GM21723 (cell line): ENCODE results near the gene NFKB1.
A peak's percentile ranks its signal among the peaks of the same experiment; 100 is the strongest.

Experiments
- ATAC-seq: cut with Tn5 transposase; IDR thresholded peaks from one replicate; pipeline ENCODE4 v1.9.1; 2021; ENCODE audit warnings: mild to moderate bottlenecking, moderate library complexity; ENCODE audit not compliant: unreplicated experiment

Gene NFKB1

DNA sequence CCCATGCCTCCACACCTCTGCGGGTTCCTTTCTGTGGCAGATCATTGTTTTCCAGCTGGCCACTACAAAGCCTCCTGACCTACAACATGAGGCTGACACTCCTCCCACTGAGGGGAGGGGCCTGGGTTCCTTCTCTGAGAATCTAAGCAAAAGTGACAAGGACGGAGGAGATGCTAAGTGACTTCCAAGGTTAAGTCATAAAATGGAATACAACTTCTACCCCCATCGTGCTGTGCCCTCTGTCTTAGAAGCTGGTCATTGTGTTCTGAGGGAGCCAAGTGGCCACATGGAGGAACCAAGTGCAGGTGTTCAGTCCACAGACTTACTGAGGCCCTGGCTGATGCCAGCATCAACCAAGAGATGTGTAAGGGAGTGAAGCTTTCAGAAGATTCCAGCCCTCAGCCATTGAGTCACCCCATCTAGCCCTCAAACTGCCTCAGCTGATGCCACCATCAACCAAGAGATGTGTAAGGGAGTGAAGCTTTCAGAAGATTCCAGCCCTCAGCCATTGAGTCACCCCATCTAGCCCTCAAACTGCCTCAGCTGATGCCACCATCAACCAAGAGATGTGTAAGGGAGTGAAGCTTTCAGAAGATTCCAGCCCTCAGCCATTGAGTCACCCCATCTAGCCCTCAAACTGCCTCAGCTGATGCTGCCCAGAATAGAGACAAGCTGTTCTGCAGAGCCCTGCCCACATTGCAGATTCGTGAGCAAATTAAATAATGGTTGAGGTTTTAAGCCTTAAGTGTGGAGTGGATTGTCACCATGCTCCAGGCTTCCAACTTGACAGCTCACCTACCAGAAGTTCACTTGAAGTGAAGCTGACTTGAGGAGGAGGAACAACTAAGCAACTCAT is 118.8 kb downstream of the NFKB1 start:
- ATAC-seq: peak; percentile 10

DNA sequence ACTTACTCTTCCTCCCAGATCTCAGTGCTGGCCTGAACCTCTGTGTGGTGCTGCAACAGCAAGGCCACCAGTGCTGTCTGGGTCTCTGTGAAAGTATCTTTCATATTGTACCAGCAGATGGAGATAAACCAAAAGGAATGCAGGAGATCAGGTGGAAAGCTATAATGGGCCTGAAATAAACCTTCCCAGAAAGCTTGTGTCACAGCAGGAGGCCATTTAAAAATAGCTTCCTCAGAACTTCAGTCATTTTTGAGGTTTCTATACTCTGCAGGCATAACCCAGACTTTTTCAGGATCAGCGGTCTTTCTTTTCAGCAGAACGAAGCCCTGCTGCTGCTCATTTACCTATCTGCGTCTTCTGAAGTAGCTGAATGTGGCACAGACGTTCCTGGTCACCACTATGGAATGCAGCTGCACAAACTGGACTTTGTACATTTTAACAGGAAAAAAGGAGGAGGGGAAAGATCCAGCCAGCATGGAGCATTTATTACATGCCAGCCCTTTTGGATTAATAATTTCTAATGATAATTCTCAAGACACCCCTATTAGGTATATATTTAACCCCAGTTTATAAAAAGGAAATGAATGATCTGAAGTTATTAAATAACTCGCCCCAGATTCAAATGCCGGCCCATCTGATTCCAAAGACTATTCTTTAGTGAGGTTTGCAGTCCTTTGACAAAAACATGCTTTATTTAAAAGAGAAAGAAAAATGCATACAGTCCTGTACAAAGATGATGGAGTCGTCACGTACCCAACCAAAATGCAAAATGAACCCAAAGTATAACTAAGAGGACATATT is 119.7 kb downstream of the NFKB1 start:
- peak; percentile 57 for ATAC-seq

DNA sequence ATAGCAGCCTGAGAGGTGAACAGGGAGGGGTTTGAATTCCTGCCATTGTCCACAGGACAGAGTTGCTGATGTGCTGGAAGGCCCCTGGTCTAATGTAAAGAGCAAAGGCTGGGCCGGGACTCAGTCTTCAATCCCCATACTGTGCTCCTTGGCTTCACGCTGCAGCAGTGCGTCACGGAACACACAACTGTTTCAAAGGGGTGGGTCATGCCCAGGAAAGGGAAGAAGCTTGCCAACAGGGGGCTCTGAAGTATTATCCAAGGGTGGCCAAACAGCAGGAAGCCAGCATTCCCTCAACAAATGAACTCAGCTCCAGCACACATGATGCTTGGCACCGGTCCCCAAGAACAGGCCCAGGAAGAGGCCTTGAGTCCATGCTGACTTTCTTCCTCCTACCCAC is 122.5 kb downstream of the NFKB1 start:
- ATAC-seq: no peak

DNA sequence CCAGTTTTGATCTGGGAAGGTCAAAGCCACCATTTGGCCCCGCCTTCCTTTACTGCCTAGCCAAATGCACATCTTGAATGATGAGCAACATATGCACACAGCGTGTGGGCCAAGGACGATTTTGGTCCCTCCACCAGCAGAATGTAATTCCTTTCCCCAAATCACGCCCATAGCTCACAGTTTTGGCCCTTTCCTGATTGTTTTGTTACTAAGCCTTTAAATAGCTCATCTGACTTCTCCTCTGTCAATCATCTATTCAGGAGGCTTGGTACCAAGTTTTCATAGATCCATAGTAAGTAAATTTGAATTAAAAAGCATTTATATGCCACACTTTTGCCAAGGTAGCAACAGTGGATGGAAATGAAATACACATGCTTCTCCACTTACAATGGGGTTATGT is 123.3 kb downstream of the NFKB1 start:
- ATAC-seq: no peak

DNA sequence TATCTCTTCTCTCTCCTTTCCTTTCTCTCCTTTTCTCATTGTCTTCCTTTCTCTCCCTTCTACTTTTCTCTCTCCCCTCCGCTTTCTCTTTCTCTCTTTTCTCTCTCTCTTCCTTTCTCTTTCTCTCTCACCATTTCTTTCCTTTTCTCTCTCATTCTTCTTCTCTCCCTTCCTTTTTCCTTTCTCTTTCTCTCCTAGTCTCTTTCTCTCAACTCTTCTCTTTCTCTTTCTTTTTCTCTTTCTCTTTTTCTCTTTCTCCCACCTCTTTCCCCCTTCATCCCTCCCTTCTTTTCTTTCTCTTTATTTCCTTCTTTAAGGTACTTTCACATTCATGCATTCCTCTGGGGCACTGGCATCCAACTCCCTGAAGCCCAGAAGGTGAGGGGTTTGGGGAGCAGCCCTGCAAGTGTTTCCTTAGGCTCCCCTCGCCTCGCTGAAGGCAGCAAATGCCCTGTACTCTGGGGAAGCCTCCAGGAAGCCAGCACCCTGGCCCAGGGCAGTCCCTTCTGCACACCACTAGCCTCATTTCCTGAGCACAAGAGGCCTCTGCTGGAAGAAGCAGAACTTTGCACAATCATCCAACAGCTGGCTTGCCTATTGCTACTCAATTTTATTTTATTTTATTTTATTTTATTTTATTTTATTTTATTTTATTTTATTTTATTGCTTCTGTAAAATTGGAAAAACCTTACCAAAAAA is 124.2 kb downstream of the NFKB1 start:
- ATAC-seq: peak; percentile 90

DNA sequence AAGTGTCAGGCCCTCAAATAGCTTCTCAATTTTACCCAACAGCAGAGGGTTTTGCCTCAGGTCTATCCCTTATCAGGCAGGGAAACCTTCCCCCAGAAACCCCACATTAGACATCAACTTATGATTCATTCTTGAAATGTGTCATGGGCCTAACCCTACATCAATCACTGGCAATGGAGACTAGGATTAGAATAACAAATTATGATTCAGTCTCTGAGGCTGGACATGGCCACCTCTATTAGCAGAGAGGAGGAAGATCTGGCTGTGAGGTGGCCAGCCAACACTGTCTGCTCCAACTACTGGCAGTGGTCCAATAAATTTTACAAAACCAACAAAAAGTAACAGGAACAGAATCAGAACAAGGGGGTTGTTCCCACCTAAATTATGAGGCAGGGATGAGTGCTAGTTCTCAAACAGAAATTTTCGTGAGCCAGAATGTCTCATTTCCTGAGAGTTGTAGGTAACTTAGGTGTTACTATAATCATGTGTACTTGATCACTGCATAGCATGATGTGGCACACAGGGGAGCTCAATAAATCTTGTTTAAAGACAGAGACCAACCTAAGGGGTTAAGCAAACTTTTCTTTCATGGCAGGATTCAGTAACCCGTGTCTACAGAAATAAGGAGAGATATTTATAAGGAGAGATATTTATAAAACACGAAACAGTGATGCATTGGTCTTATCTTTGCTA is 126.8 kb downstream of the NFKB1 start:
- ATAC-seq: no peak

DNA sequence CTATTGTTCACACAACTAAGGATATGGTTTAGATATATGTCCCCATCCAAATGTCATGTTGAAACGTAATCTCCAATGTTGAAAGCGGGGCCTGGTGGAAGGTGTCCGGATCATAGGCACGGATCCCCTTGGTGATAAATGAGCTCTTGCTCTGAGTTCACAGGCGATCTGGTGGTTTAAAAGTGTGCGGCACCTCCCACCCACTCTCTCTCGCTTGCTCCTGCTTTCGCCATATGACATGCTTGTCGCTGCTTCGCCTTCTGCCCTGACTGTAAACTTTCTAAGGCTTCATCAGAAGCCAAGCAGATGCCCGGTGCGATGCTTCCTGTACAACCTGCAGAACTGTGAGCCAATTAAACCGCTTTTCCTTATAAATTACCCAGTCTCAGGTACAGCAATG is 128.5 kb downstream of the NFKB1 start:
- ATAC-seq: no peak

DNA sequence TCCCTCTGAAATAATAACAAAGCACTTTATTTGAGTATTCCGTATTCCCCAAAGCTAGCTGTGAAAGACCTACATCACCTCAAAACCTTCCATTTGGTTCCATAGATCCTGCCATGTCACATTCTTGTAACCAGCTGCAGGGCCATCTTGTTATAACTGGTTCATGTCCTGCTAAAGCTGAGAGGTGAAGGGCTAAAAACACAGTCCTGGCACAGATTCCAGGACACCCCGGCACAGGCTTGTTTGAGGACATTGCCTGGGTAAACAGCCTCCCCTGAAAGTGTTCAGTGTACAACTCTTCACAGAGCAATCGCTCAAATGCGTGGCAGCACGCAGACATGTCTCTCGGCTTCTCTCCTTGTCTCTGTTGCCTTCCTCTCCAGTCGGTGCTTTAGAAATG is 130.5 kb downstream of the NFKB1 start:
- no peak for ATAC-seq

DNA sequence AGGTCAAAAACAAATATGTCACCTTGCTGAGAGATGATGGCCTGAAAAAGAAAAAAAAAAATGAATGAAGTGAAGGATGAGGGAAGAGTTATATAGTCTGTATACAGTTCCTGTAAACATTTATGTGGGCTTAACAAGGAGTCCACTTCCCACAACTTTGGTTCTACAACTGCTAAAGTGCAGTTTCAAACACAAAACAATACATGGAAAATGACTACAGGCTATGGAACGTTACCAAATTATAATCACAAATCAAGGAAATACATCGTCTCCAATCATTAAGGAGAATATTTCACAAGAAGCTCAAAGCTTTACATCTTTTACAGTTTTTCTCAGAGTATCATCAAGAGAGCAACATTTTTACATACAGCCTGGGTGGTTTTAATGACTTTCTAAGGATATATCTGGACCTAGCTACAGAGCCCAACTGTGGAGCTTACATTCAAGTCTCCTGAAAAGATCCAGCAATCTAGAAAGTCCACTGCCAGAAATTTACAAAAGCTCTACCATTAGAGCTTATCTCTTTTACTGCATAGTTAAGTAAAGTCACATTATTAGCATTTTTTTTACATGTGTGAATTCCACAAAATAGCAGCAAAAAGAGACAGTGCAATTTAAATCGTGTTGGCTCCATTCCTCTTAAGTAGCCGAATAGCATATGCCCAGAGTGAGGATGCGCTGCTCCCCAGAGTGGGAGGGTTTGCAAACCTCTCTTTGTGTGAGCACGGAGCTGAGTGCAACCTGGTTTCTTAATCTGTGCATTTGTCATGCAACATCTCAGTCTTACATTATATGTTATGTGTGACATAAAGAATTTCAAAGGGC is 131.3 kb downstream of the NFKB1 start:
- no peak for ATAC-seq

DNA sequence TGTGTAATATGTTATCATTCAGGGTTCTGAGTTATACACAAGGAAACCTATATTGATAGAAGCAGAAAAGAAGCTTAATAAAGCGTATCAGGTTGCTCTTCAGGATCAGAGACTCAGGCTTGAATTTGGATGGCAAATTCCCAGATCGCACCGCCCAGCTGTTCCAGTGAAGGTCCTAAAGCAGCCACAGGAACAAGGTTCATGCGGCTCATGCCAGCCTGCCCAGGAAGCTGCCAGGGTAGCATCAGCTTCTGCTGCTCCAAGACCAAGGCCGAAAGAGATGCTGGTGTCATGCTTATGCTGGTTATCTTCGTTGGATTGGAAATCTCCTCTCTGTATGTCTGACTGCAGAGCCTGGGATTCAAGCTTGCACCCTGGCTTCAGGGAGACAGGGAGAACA is 131.9 kb downstream of the NFKB1 start:
- no peak for ATAC-seq

DNA sequence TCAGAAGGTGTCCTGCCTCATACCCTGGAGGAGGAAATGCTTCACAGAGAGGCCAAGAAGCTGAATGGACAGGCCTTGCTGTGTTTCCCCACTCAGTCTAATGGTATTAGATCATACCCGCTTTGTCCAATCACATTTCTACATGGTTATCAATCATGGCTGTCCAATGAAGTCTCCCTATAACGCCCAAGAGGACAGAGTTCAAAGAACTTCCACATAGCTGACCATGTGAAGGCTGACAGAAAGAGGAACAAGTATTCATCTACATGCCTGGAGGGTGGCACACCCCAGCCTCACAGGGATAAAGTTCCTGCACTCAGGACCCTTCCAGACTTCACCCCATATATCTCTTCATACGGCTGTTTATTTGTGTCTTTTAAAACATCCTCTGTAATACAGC is 136.2 kb downstream of the NFKB1 start:
- no peak for ATAC-seq

DNA sequence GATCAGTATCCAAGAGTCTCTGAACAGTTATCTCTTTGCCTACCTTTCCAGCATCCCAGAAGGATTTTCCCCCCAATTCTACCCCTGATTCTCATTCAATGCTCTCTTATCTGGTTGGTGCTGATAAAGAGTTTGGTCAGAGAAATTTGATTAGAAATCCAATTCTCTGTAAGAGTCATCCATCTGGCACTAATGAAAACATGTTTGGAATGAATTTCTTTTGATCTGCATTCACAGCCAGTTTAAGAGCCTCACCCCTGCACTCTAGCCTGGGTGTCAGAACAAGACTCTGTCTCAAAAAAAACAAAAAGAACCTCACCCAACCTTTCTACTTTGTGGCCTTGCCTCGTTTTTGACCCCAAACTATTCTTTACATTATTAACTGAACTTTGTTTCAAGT is 137.5 kb downstream of the NFKB1 start:
- no peak for ATAC-seq

DNA sequence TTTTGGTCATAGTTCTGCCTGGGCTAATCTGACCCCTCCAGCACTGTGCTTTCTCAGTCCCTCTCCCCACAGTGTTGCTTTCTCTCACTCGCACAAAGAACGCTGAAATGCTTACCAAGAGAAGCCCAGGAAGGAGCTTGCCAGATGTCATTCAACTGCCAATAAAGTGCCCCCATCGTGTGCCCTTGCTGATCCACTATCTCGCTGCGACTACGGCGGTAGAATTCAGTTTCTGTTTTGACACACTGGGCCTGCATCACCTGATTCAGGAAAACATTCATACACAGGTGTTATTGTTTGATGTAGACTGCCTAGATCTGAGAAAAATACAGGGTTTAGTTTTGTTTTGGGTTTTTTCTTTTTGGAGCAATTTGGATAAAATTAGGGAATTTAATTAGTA is 138.4 kb downstream of the NFKB1 start:
- no peak for ATAC-seq

DNA sequence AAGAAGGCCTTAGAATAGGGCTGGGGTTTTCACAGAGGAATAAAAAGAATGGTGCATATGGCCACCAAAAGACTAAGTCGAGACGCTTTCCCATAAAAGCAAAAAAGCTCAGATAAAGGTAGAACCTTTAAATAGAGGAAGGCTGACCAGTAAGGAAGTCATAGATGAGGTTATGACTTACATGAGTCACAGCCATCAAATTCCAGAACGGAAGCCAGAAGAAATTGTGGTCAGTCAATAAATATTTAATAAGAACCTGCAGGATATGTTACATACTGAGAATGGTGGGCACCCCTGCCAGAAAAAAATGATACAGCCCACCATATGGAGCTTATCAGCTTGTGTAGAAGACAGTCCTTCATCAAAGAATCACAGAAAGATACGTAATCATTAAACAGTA is 139.5 kb downstream of the NFKB1 start:
- no peak for ATAC-seq

DNA sequence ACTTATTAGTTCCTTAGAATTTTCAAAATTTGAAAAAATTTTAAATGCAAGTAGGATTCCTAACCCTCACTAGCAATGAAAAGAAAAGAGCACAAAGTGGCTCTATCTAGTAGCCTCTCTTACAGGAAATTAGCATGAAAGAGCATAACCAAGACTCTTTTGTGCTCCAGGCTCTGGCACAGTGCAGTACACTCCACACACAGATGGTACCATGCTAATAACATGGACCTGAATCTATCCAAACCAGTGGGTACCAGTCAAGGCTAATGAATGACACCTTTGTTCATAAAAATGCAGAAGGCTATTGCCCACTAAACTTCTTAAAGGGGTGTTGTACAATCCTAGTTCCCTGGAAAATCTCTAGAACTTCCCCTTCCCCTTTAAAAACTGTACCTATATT is 140.6 kb downstream of the NFKB1 start:
- ATAC-seq: no peak

DNA sequence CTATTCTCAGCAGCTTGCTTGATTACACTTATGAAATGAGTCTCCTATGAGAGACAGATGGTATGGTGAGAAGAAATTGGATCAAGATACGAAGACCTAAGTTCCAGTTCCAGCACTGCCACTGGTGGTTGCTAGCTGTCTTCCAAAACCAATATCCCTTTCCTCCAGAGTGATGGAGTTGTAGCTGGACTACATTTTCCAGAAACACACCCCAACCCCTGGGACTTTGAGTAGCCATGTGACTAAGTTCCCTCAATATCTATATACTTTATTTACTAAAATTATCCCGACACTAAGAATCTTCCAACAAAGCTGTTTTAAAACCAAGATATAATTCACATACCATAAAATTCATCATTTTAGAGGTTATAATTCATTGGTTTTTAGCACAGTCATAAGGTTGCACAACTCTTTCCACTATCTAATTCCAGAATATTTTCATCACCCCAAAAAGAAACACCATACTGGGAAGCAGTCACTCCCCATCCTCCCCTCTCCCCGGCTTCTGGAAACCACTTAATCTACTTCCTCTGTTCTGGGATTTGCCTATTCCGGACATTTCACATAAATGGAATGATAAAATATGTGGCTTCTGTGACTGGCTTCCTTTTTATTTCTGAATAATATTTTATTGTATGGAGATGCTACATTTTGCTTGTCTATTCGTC is 141.6 kb downstream of the NFKB1 start:
- no peak for ATAC-seq

DNA sequence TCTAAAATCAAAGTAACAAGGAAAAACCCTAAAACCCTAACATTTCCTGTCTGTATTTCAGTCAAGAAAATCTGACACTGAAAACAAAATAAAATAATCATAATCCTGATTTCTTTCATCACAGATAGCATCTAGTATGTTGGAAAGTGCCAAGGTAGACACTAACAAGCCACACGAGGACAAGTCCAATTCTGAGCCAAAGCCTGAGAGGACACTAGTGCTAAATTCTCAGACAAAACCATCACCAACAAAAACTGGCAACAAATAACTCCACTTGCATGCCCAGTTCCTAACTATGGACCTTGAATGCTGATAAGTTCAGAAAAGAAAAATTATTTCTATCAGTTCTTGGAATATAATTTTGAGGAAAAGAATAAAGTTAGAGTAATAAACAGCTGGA is 146.0 kb downstream of the NFKB1 start:
- no peak for ATAC-seq

DNA sequence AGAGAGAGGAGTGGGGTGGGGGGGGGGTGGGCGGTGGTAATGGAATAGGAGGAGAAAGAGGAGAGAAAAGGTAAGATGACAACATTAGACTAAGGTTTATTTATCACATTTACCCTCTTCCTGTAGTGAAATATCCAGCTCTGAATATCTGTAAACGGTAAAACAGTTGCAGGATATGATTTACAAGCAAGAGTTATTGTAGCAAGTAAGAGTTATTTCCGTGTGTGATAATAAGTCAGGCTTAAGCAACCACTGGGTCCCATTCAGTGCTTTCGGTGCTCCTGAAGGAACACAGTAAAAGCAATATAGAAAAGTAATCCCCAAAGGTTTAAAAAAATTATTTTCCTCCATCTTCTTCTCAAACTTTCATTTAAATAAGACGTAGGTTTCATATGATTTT is 156.0 kb downstream of the NFKB1 start:
- ATAC-seq: no peak

DNA sequence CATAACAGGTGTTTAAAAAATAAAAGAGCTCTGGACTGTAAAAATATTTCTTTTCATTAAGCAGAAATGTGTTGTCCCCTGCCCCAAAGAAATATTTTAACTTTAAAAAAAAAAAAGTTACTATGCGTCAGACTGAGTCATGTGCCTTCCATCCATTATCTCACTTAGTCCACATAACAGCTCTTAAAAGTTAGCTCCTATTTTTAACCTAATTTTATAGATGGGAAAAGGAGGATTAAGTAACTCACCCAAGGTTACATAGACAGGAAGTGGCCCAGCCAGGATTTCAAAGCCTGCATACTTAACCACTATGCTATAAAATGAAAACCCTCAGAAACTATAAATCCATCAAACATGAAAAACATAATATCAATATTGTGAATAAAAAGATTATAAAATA is 161.9 kb downstream of the NFKB1 start:
- no peak for ATAC-seq

DNA sequence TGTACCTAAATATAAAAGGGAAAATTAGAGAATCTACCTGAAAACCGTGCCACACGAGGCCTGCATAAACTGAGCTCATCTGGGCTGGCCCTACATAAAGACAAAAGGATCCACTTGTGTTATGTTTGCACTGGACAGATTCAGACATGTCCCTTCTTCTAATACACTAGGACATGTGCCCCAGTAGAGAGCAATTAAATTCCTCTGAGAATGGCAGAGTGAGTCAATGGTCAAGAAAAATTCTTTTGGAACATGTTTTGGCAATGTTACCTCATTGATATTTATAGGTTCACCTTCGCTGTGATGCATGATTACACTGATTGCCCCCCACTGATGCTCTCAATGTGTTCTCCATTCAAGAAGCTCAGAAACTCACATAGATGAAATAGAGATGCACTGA is 164.4 kb downstream of the NFKB1 start:
- ATAC-seq: no peak
